Effector memory CD8-positive, alpha-beta T cell (primary cell): ENCODE measurements around the gene CEP112.

Experiments
- ATAC-seq: fragments of 150-1000 bp; cut with Tn5 transposase; replicated peaks from 2 replicates; pipeline ENCODE4 v1.10.0; 2021; ENCODE audit warnings: mild to moderate bottlenecking, moderate library complexity
- DNase-seq, 3 experiments: peaks; one replicate each; pipeline ENCODE4 v3.0.0; 2021
- H3K27ac Mint-ChIP-seq, 2 donors: one replicate each; pipeline ENCODE4 v1.8.0; 2022; ENCODE audit warnings: mild to moderate bottlenecking in 2 of 2, mixed read lengths in 2 of 2, moderate library complexity in 2 of 2
- H3K27me3 Mint-ChIP-seq, 2 donors: one replicate each; pipeline ENCODE4 v1.8.0; 2022; ENCODE audit warnings: mixed read lengths in 2 of 2
- H3K36me3 Mint-ChIP-seq: one replicate; pipeline ENCODE4 v1.8.0; 2022; ENCODE audit warnings: mild to moderate bottlenecking, moderate library complexity, mixed read lengths; ENCODE audit not compliant: insufficient read depth
- H3K4me1 Mint-ChIP-seq, 2 donors: one replicate each; pipeline ENCODE4 v1.8.0; 2022; ENCODE audit warnings: low read depth in 2 of 2, mixed read lengths in 2 of 2
- H3K4me3 Mint-ChIP-seq, 2 donors: one replicate each; pipeline ENCODE4 v1.8.0; 2022; ENCODE audit warnings: mild to moderate bottlenecking in 2 of 2, mixed read lengths in 2 of 2, moderate library complexity in 2 of 2
- H3K9me3 Mint-ChIP-seq, 2 donors: one replicate each; pipeline ENCODE4 v1.8.0; 2022; ENCODE audit warnings: mixed read lengths in 2 of 2

Gene CEP112

GRCh38 chr17:66002063-66002585 is 189.8 kb downstream of the CEP112 start:
- Mint-ChIP-seq H3K4me3 (no peak overlapping the region), H3K27ac (no peak overlapping the region), H3K9me3 (no peaks in the 10 kb centered on the region), H3K36me3 (no peaks in the 10 kb centered on the region), H3K4me1 (no peaks in the 10 kb centered on the region), H3K27me3 (no peaks in the 10 kb centered on the region)
- DNase-seq, result no peak
- ATAC-seq, result no peak

GRCh38 chr17:66000216-66000615 is 191.7 kb downstream of the CEP112 start:
- Mint-ChIP-seq H3K4me1 (no peaks in the 10 kb centered on the region), H3K27ac (no peak overlapping the region), H3K4me3 (no peak overlapping the region), H3K9me3 (no peaks in the 10 kb centered on the region), H3K27me3 (no peaks in the 10 kb centered on the region), H3K36me3 (no peaks in the 10 kb centered on the region)
- DNase-seq, result no peak
- no peak for ATAC-seq

GRCh38 chr17:65998675-65999074 is 193.3 kb downstream of the CEP112 start:
- no peak overlapping the region for H3K4me3 Mint-ChIP-seq
- no peak overlapping the region for H3K27ac Mint-ChIP-seq
- no peak for ATAC-seq
- no peaks in the 10 kb centered on the region for H3K27me3 Mint-ChIP-seq
- H3K9me3 Mint-ChIP-seq, result no peaks in the 10 kb centered on the region
- no peak for DNase-seq
- H3K36me3 Mint-ChIP-seq, result no peaks in the 10 kb centered on the region
- H3K4me1 Mint-ChIP-seq, result no peaks in the 10 kb centered on the region

- ATAC-seq, result no peak
- no peak for DNase-seq
- Mint-ChIP-seq H3K36me3 (no peaks in the 10 kb centered on the region), H3K9me3 (no peaks in the 10 kb centered on the region), H3K27ac (no peak overlapping the region), H3K4me3 (no peak overlapping the region), H3K4me1 (no peaks in the 10 kb centered on the region), H3K27me3 (peaks cover 0 to 10% of the 10 kb centered on the region in 2 donors)
Measured at GRCh38 chr17:65994679-65995078, 197.3 kb downstream of the CEP112 start.

GRCh38 chr17:65994114-65994513 is 197.8 kb downstream of the CEP112 start:
- no peaks in the 10 kb centered on the region for H3K36me3 Mint-ChIP-seq
- no peak overlapping the region for H3K27ac Mint-ChIP-seq
- DNase-seq (no peak), ATAC-seq (no peak)
- H3K4me1 Mint-ChIP-seq, result no peaks in the 10 kb centered on the region
- H3K27me3 Mint-ChIP-seq, result peaks cover 0 to 11% of the 10 kb centered on the region in 2 donors
- no peaks in the 10 kb centered on the region for H3K9me3 Mint-ChIP-seq
- H3K4me3 Mint-ChIP-seq, result no peak overlapping the region

- no peaks in the 10 kb centered on the region for H3K36me3 Mint-ChIP-seq
- no peak for ATAC-seq
- no peak overlapping the region for H3K4me3 Mint-ChIP-seq
- DNase-seq, result no peak
- H3K4me1 Mint-ChIP-seq, result no peaks in the 10 kb centered on the region
- H3K9me3 Mint-ChIP-seq, result no peaks in the 10 kb centered on the region
- H3K27ac Mint-ChIP-seq, result no peak overlapping the region
- peaks cover 0 to 23% of the 10 kb centered on the region in 2 donors for H3K27me3 Mint-ChIP-seq
Measured at GRCh38 chr17:65990593-65990992, 201.3 kb downstream of the CEP112 start.

GRCh38 chr17:65988451-65988850 is 203.5 kb downstream of the CEP112 start:
- Mint-ChIP-seq H3K4me1 (no peaks in the 10 kb centered on the region), H3K36me3 (no peaks in the 10 kb centered on the region)

GRCh38 chr17:65987988-65988387 is 203.9 kb downstream of the CEP112 start:
- no peak for DNase-seq
- Mint-ChIP-seq H3K4me1 (no peaks in the 10 kb centered on the region), H3K27ac (no peak overlapping the region)

More at GRCh38 chr17:65988451-65988850, 203.5 kb downstream of the CEP112 start:
- H3K27me3 Mint-ChIP-seq, result peaks cover 0 to 27% of the 10 kb centered on the region in 2 donors
- H3K9me3 Mint-ChIP-seq, result no peaks in the 10 kb centered on the region
- H3K4me3 Mint-ChIP-seq, result no peak overlapping the region
- no peak overlapping the region for H3K27ac Mint-ChIP-seq
- ATAC-seq (no peak), DNase-seq (no peak)

GRCh38 chr17:65985571-65985970 is 206.4 kb downstream of the CEP112 start:
- no peaks in the 10 kb centered on the region for H3K36me3 Mint-ChIP-seq
- peaks cover 0 to 19% of the 10 kb centered on the region in 2 donors for H3K27me3 Mint-ChIP-seq
- H3K4me3 Mint-ChIP-seq, result no peak overlapping the region
- ATAC-seq (no peak), DNase-seq (no peak)
- H3K9me3 Mint-ChIP-seq, result no peaks in the 10 kb centered on the region
- H3K27ac Mint-ChIP-seq, result no peak overlapping the region
- H3K4me1 Mint-ChIP-seq, result no peaks in the 10 kb centered on the region

More at GRCh38 chr17:65987988-65988387, 203.9 kb downstream of the CEP112 start:
- H3K36me3 Mint-ChIP-seq, result no peaks in the 10 kb centered on the region
- no peak overlapping the region for H3K4me3 Mint-ChIP-seq
- no peak for ATAC-seq
- H3K27me3 Mint-ChIP-seq, result peaks cover 0 to 26% of the 10 kb centered on the region in 2 donors
- no peaks in the 10 kb centered on the region for H3K9me3 Mint-ChIP-seq

GRCh38 chr17:65984299-65984698 is 207.6 kb downstream of the CEP112 start:
- no peaks in the 10 kb centered on the region for H3K9me3 Mint-ChIP-seq
- no peaks in the 10 kb centered on the region for H3K4me1 Mint-ChIP-seq
- peaks cover 0 to 19% of the 10 kb centered on the region in 2 donors for H3K27me3 Mint-ChIP-seq
- DNase-seq, result no peak
- no peak overlapping the region for H3K4me3 Mint-ChIP-seq
- no peak for ATAC-seq
- no peaks in the 10 kb centered on the region for H3K36me3 Mint-ChIP-seq
- no peak overlapping the region for H3K27ac Mint-ChIP-seq

- Mint-ChIP-seq H3K9me3 (no peaks in the 10 kb centered on the region), H3K27ac (no peak overlapping the region), H3K4me3 (no peak overlapping the region), H3K36me3 (no peaks in the 10 kb centered on the region), H3K27me3 (peaks cover 8 to 13% of the 10 kb centered on the region in 2 donors), H3K4me1 (no peaks in the 10 kb centered on the region)
- DNase-seq (no peak), ATAC-seq (no peak)
Measured at GRCh38 chr17:65978871-65979270, 213.1 kb downstream of the CEP112 start.

- Mint-ChIP-seq H3K36me3 (no peaks in the 10 kb centered on the region), H3K9me3 (no peaks in the 10 kb centered on the region), H3K27ac (no peak overlapping the region), H3K4me1 (no peaks in the 10 kb centered on the region), H3K27me3 (peaks cover 7 to 8% of the 10 kb centered on the region in 2 donors), H3K4me3 (no peak overlapping the region)
- ATAC-seq (no peak), DNase-seq (no peak)
Measured at GRCh38 chr17:65977041-65977440, 214.9 kb downstream of the CEP112 start.

- ATAC-seq, result no peak
- Mint-ChIP-seq H3K4me3 (no peak overlapping the region), H3K36me3 (no peaks in the 10 kb centered on the region), H3K27me3 (peaks cover 7 to 8% of the 10 kb centered on the region in 2 donors), H3K27ac (no peak overlapping the region), H3K9me3 (no peaks in the 10 kb centered on the region), H3K4me1 (no peaks in the 10 kb centered on the region)
- no peak for DNase-seq
Measured at GRCh38 chr17:65975878-65976277, 216.1 kb downstream of the CEP112 start.

- H3K27me3 Mint-ChIP-seq, result peaks cover 7 to 8% of the 10 kb centered on the region in 2 donors
Measured at GRCh38 chr17:65973237-65973636, 218.7 kb downstream of the CEP112 start.

GRCh38 chr17:65967372-65967771 is 224.6 kb downstream of the CEP112 start:
- no peaks in the 10 kb centered on the region for H3K36me3 Mint-ChIP-seq
- no peaks in the 10 kb centered on the region for H3K9me3 Mint-ChIP-seq
- H3K27ac Mint-ChIP-seq, result no peak overlapping the region
- no peaks in the 10 kb centered on the region for H3K27me3 Mint-ChIP-seq
- H3K4me1 Mint-ChIP-seq, result no peaks in the 10 kb centered on the region
- no peak overlapping the region for H3K4me3 Mint-ChIP-seq
- no peak for ATAC-seq
- DNase-seq, result no peak

More at GRCh38 chr17:65973237-65973636, 218.7 kb downstream of the CEP112 start:
- Mint-ChIP-seq H3K36me3 (no peaks in the 10 kb centered on the region), H3K27ac (no peak overlapping the region), H3K4me1 (no peaks in the 10 kb centered on the region), H3K4me3 (no peak overlapping the region), H3K9me3 (no peaks in the 10 kb centered on the region)
- no peak for ATAC-seq
- DNase-seq, result no peak
